AG04450 (cell line): ENCODE results near the gene SYT14. TPM values are rescaled to one million over a fixed set of nuclear protein-coding genes. Genes with fewer than 3 reads are reported as not detected.
"Not testable (repeated sequence)": the region's sequence is repeated elsewhere in the genome, so short reads cannot be mapped to it uniquely, and the experiment has no call there.

ENCODE experiments used
- CTCF ChIA-PET: fragments of 300-600, 350-600 bp; formaldehyde crosslinking; extraction: SDS; loops from one replicate; lab custom pipeline; 2022; ENCODE audit warnings: antibody characterized with exemption, inconsistent platforms; lab: Charles Lee
- POLR2A ChIA-PET: fragments of 350-600 bp; formaldehyde crosslinking; extraction: SDS; loops from one replicate; lab custom pipeline; 2021; ENCODE audit warnings: antibody characterized with exemption, inconsistent platforms; lab: Yijun Ruan, JAX
- DNase-seq: peaks from one replicate; pipeline ENCODE4 v3.0.0-alpha.2; 2011; ENCODE audit warnings: low read depth, low spot score
- H3K27ac ChIP-seq: one replicate; pipeline ENCODE4 v1.5.1; 2012; ENCODE audit warnings: low read depth, low read length, control low read depth
- H3K27me3 ChIP-seq: one replicate; pipeline ENCODE4 v1.6.0; 2012; ENCODE audit warnings: low read length; ENCODE audit not compliant: control insufficient read depth, insufficient read depth
- H3K4me3 ChIP-seq: 2 replicates; pipeline ENCODE4 v1.5.1; 2011; ENCODE audit warnings: mild to moderate bottlenecking, low read depth, low read length, control low read depth
- H3K9me3 ChIP-seq: 2 replicates; pipeline ENCODE4 v1.5.1; 2012; ENCODE audit warnings: low read length; ENCODE audit not compliant: control insufficient read depth, insufficient read depth
- polyA minus RNA-seq: library from RNA; depleted of rRNA, polyadenylated mRNA; stranded (reverse); fragments of >200 nt; gene quantifications from 2 replicates; pipeline ENCODE4 v1.2.3, GENCODE V29; 2011; rRNA and poly(A)+ RNA removed
- polyA plus RNA-seq: library from polyadenylated mRNA; depleted of rRNA; stranded (reverse); fragments of >200 nt; gene quantifications from 2 replicates; pipeline ENCODE4 v1.2.3, GENCODE V29; 2011; rRNA removed
- TF ChIP-seq, protein P1 (sequence below): IDR thresholded peaks from 2 replicates; pipeline ENCODE4 v1.5.1; 2011; ENCODE audit warnings: low read depth, low read length, control low read depth, inconsistent platforms

Gene SYT14
- 3.7 and 4.8 TPM in 2 replicates for polyA plus RNA-seq
- polyA minus RNA-seq = 7.6 and 12.7 TPM in 2 replicates

DNA sequence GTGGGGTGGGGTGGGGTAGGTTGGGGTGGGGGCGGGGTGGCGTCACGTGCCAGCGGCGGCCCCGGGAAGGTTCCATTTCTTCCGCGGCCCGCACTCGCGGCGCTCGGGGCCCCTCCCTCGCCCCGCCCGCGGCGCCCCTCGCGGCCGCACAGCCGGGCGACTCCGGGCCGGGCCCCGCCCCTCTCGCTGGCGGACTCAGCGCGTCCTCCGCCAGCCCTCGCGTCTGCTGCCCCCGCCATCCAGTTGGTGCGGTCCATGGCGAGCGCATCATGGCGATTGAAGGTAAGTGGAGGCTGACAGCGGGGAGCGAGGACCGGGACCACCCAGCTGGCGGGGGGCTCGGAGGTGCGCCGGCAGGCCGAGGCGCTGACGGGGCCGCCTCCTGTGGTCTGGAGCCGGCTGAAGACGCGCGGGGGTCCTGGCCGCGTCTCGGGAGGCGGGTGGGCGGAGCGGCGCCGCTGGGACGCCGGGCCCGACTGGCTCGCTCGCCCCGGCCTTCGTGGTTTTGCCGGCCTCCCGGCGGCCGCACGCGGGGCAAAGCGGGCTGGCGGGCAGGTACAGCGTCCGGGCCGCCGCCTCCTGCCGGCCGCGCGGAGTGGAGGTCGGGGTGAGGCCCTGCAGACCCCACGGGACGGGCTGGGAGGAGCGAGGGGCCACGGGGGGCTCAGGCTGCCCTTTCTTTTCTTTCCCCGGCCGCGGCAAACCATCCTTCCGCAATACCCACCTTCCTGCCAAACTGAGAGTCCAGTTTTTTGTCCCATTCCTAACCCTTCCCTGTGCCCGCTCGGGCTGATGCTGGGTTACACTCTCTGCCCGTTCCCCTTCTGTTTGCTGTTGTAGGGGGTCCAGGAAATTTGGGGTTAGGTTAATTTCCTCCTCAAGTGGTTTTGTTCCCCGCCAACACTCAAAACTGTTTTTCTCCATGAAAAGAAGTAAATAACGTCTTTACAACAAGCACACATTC lies at the start of gene SYT14:
Gene SYT14, plus strand, starts transcription at position 222 of the 964 bp plus-strand sequence. Its CDS starts 48 bp downstream, at position 270.
- Histone ChIP-seq H3K27ac (peak within 1 kb of the TSS; percentile 55), H3K9me3 (no peaks in the 10 kb centered on the region), H3K27me3 (no peaks in the 10 kb centered on the region), H3K4me3 (peak within 1 kb of the TSS; percentile 72)
- ChIA-PET POLR2A (interaction anchor here (0.6 to 1.4 kb wide), 3 partner anchors 63 to 474 kb away, joined by 3 to 4 read pairs (median 3); no protein-coding TSS in a partner anchor), CTCF (interaction anchor here (0.6 to 3.2 kb wide), 9 partner anchors 12 to 1226 kb away, joined by 3 to 13 read pairs (median 3); no protein-coding TSS in a partner anchor)
- TF ChIP-seq, protein P1, sequence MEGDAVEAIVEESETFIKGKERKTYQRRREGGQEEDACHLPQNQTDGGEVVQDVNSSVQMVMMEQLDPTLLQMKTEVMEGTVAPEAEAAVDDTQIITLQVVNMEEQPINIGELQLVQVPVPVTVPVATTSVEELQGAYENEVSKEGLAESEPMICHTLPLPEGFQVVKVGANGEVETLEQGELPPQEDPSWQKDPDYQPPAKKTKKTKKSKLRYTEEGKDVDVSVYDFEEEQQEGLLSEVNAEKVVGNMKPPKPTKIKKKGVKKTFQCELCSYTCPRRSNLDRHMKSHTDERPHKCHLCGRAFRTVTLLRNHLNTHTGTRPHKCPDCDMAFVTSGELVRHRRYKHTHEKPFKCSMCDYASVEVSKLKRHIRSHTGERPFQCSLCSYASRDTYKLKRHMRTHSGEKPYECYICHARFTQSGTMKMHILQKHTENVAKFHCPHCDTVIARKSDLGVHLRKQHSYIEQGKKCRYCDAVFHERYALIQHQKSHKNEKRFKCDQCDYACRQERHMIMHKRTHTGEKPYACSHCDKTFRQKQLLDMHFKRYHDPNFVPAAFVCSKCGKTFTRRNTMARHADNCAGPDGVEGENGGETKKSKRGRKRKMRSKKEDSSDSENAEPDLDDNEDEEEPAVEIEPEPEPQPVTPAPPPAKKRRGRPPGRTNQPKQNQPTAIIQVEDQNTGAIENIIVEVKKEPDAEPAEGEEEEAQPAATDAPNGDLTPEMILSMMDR = no peak; the same call in 1 of the 2 replicates
- no peak for DNase-seq

DNA sequence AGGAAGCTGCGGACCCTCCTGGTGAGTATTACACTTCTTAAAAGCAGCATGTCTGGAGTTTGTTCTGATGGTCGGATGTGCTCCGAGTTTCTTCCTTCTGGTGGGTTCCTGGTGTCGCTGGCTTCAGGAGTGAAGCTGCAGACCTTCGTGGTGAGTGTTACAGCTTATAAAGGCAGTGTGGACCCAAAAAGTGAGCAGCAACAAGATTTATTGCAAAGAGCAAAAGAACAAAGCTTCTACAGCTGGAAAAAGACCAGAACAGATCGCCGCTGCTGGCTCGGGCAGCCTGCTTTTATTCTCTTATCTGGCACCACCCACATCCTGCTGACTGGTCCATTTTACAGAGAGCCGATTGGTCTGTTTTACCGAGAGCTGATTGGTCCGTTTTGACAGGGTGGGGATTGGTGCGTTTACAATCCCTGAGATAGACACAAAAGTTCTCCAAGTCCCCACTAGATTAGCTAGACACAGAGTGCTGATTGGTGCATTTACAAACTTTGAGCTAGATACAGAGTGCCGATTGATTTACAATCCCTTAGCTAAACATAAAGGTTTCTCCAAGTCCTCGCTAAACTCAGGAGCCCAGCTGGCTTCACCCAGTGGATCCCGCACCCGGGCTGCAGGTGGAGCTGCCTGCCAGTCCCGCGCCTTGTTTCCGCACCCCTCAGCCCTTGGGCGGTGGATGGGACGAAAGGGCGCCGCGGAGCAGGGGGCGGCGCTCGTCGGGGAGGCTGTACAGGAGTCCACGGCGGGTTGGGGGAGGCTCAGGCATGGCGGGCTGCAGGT lies 49.5 kb upstream of the SYT14 start:
- H3K9me3 ChIP-seq, H3K27ac ChIP-seq, H3K4me3 ChIP-seq, H3K27me3 ChIP-seq, POLR2A ChIA-PET, DNase-seq: not testable (repeated sequence)
- CTCF ChIA-PET = interaction anchor here (0.7 to 1.1 kb wide), 2 partner anchors 48 to 101 kb away, joined by 3 read pairs; no protein-coding TSS in a partner anchor

DNA sequence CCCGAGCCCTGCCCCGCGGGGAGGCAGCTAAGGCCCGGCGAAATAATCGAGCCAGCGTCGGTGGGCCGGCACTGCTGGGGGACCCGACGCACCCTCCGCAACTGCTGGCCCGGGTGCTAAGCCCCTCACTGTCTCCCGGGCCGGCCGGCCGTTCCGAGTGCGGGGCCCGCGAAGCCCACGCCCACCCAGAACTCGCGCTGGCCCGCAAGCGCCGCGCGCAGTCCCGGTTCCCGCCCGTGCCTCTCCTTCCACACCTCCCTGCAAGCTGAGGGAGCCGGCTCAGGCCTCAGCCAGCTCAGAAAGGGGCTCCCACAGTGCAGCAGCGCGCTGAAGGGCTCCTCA lies 49.0 kb upstream of the SYT14 start:
- H3K27me3 ChIP-seq = no peaks in the 10 kb centered on the region
- POLR2A ChIA-PET = no interaction called here
- CTCF ChIA-PET = interaction anchor here (1.1 kb wide), 1 partner anchor 100 kb away, joined by 3 read pairs; no protein-coding TSS in a partner anchor
- H3K9me3 ChIP-seq = peaks cover 6% of the 10 kb centered on the region; the same call in 1 of the 2 replicates
- H3K27ac ChIP-seq = no peak overlapping the region
- TF ChIP-seq, protein P1 = no peak
- DNase-seq = no peak
- H3K4me3 ChIP-seq = no peak overlapping the region

DNA sequence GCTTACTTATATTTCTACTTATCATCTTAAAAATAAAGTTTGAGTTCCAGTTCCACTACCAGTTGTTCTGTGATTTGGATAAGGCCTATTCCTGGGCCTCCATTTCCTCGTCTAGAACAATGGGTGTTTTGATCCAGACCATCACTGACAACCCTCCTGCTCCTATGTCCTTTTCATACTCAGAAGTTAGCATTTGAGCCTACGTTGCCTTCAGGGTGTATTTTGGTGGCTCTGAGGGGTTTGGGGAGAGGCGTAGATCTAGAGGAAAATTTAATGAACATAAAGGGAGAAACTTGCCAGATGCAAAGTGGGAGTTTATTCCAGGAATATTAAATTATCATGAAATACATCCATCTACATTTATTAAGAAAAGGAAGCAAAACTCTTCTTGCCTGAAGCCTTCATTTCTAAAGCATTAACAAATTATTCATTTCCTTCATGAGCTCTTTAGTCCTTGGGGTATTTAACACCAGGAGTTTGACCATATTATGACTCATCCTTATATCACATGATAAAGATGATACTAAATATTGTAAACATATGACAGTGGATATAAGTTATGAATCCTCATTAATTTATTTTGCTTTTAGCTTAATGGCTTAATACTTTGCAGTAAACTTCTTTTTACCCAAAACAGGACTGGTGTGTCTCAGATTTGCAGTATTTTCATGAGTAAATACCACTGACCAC lies 47.2 kb upstream of the SYT14 start:
- H3K9me3 ChIP-seq = peaks cover 6% of the 10 kb centered on the region; the same call in 1 of the 2 replicates
- peak overlapping the region; percentile 3 for H3K27ac ChIP-seq
- DNase-seq = no peak
- ChIA-PET POLR2A (no interaction called here), CTCF (interaction anchor here (1.1 to 1.6 kb wide), 5 partner anchors 15 to 98 kb away, joined by 3 to 7 read pairs (median 3); no protein-coding TSS in a partner anchor)
- TF ChIP-seq, protein P1 = no peak
- H3K27me3 ChIP-seq = no peaks in the 10 kb centered on the region
- H3K4me3 ChIP-seq = no peak overlapping the region
